Measurements from ENCODE around the gene L3MBTL4.
"Not testable (repeated sequence)": the region's sequence is repeated elsewhere in the genome, so short reads cannot be mapped to it uniquely, and the experiment has no call there.

The L3MBTL4 gene

DNA sequence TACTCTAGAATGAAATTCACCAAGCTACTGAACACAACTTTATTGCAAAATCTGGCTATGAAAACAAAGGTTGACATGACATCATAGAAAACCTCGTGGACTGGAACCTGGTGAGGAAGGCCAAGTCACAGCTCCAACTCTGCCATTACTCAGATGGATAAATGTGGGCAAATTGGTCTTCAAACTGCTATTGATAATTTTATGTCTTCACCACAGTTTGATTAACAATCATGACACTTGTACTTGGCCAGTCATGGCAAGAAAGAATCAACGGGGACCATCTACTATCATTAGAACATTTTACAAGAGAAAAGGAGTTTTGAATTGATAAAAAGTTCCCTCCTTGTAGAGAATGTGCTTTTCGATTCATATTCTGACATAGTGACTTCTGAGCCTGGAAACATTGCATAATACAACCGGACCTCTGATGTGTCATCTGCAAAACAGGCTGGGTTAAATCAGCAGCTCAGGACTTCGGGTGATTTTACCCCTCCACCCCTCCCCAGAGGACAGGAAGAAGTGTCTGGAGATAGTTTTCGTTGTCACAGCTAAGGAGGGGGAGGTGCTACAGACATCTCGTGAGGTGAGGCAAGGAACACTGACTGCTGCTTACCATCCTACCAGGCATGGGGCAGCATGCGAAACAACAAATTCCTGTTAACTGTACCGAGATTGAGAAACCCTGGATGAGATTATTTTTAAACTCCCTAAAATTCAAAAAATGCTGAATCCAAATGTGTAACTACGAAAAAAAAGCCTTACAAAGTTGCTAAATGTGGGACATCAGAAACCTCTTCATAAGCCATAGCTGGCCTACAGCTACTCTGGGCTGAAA, 8.4 kb downstream of the L3MBTL4 start:
- no peak for DNase-seq

GRCh38 chr18:6405237-6406074, 9.3 kb downstream of the L3MBTL4 start:
- no peak for DNase-seq

GRCh38 chr18:6404834-6405233, 9.9 kb downstream of the L3MBTL4 start:
- DNase-seq = no peak

DNA sequence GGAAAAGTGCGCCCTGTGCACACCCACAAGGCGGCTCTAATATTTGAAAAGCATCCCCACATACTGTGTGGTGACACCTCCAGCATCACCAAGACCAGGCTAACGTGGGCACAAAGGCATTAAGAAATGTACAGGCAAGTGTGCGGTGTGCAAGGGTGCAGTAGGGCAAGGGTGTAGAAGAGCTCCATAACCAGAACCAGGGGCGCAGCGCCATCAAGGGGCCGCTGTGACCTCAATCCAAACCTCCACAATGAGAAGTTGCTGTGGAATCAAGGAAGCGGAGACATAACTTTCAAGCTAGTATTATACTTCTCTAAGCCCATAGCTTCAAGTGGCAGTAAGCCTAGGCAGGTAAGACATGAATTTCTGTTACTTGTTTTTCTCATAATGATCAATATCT, 13.0 kb downstream of the L3MBTL4 start:
- no peak for DNase-seq

DNA sequence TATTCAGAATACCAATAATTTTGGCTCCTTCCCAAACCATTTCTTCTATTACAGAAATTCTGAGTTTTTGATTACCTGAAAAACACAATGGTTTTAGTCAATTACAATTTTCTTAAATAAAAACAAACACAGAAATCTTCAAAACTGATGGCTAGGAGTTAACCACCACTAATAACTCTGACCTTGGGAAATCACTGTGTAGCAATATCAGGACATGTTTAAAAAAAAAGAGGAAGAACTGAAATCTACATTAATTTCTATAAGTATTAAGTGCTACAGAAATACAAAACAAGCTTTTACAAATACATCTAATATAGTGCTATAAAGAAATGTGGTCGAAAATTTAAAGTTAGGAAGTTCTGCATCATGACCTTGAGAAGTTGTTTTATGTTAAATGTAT, 14.9 kb downstream of the L3MBTL4 start:
- DNase-seq = no peak

DNA sequence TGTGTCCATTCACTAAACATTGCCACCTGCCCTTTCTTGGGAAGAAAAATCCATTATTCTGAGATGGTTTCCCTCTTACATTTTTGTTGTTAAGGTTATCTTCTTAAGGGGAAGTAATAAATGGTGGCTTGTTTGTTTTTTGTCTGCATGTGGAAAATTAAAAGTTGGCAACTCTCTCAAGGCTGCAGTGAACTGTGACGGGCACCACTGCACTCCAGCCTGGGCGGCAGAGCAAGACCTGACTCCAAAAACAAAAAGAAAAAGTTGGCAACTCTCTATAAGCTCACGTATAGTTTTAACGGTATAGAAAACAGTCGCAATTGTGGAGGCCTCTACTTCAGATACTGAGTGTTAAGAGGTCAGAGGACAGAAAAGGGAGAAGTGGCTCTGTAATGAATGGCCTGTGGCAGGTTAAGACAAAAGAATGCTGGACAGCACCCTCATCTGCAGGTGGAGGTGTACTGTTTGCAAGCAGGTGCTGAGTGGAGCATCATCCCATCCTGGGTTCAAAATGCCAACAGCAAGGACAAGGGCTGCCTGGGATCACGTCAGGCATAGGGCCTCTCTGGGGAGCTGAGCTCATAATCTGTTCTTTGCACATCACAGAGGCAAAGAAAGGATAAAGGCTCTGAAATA, 16.7 kb downstream of the L3MBTL4 start:
- DNase-seq = no peak

DNA sequence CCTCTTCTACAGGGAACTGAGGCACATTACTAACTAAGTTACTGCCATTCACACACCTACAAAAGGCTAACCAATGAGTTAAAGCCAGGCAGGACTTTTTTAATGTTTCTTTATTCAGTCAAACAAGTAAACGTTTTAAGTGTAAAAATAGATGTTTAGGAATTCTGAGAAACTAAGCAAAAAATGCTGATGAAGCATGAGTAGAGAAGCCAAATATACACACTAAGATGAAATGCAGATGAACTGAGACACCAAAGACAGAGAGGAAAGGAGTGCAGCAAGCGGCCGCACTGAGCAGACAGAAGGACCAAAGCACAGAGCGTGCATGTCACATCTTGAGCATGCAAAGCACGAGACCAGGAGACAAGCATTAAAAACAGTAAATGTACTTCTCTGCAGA, 17.9 kb downstream of the L3MBTL4 start:
- DNase-seq = no peak

- no peak for DNase-seq
Measured at GRCh38 chr18:6396276-6396675, 18.4 kb downstream of the L3MBTL4 start.

GRCh38 chr18:6389005-6389404, 25.7 kb downstream of the L3MBTL4 start:
- DNase-seq = no peak

- no peak for DNase-seq
Measured at GRCh38 chr18:6382963-6383362, 31.7 kb downstream of the L3MBTL4 start.

- DNase-seq = not testable (repeated sequence)
Measured at GRCh38 chr18:6377473-6377872, 37.2 kb downstream of the L3MBTL4 start.

- DNase-seq = no peak
Measured at GRCh38 chr18:6376433-6377229, 38.1 kb downstream of the L3MBTL4 start.

GRCh38 chr18:6374935-6375529, 39.7 kb downstream of the L3MBTL4 start:
- no peak for DNase-seq

DNA sequence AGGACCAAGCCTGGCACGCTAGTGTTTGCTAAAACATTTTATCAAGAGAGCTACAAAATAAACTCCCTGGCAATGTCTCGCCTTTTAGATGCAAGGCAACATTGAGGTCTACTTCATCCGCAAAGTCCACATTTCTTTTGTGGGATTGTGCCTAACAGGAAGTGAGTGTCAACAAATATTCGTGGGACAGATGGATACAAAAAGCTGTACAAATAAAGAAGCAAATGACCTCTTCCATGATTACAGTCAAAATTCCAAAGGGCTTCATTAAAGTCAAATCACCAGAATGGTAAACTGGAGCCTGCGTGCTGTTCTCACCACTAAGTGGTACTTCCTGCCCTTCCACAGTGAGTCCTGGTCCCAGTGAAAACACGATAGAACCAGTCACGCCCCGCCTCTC, 40.4 kb downstream of the L3MBTL4 start:
- no peak for DNase-seq

DNA sequence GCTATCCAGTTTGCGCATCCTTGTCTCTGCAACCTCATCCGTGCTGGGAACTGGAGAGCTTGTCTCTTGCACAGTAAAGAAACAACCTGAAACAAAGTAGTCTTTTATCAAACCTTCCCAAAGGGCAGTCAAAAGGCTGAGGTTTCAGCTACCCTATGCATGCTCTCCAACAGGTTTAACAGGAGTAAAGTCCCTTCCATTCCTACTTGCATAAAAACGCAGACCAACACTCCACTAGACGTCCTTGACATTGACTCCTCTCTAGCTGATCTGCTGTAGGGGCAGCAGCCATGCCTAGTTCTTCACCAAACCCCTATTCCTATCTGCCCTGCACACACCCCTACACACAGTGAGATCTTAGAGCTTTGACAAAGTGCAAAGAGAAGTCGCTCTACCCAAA, 41.5 kb downstream of the L3MBTL4 start:
- no peak for DNase-seq

DNA sequence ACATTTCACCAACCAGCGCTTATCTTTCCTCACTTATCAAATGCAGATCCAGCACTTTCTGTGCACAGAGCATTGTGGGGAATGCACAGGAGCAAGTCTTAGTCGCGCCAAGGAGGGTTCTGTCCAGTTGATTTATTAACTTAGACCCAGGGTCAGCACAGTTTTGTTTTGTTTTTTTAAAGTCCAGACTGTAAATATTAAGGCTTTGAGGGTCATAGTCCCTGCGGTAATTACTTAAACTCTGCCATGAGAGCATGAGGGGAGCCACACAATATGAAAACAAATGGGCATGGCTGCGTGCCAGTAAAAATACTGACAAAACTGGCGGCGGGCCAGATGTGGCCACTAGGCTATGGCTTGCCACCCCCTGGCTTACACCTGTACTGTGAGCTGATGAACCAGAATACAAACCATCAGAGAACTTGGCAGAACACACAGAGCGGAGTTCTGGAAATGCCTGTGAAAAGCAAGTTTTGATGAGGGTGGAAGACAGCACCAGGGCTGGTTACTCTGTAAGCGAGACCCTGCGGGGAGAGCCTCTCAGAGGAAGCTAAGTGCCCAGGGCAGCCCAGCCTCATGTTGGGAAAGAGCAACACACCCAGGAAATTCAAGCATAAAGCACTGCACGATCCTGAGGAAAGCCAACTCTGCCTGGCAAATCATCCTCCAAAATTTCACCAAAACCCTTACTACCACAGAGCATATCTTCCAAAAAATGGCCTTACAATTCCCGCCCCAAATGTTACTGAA, 43.6 kb downstream of the L3MBTL4 start:
- no peak for DNase-seq

GRCh38 chr18:6370410-6370809, 44.3 kb downstream of the L3MBTL4 start:
- no peak for DNase-seq

DNA sequence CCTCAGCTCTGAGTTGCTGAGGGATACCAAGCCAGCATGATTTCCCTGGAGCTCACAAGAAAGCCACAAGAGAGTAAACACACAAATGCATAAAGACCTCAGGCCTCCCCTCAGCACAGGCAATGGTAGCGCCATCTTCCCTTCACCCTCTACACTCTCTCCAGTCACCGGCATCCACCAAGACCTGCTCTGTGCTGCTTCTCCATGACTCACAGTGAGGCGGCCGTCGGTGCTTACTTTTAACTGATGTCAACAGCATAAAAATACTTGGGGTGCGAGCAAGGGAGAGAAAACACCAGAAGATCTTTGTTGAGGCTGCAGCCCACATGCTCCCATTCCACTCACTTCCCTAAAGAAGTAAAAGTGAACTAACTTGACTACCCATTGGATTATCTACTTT, 46.7 kb downstream of the L3MBTL4 start:
- no peak for DNase-seq

DNA sequence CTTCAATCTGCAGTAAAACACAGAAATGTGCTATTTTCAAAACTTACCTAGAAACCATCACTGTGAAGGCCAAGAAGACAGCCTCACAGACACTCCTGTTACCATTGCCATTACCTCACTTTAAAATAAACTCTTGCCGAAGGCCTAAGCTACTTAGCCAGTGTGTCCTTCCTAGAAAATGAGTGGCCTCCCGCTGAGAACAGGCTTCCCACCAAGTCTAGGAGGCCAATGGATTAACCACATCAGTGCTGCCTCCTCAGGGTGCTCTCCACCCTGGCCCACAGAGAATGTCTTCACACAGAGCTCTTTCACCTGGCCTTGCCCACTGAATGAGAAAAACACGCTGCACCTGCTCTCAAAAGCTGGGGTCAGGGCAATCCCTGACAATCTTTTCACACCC, 47.5 kb downstream of the L3MBTL4 start:
- DNase-seq = no peak

- no peak for DNase-seq
Measured at GRCh38 chr18:6366776-6367175, 47.9 kb downstream of the L3MBTL4 start.

DNA sequence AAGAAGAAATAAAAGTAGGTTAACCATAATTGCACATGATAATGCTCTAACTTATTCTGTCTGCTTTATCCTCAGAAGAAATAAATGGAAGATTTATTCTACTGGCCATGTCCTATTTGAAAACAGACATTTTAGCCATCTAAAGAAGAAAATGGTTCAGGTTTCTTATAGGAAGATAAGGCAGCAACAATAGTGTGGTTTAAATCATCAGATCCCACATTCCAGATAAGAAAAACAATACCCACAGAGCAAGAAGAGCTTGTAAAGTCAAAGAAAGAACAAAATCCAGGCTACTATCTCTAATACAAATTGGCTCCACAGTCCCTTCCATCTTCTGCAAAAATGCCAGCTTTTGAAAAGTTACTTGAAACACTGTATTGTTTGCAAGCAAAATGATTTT, 49.3 kb downstream of the L3MBTL4 start:
- DNase-seq = no peak

DNA sequence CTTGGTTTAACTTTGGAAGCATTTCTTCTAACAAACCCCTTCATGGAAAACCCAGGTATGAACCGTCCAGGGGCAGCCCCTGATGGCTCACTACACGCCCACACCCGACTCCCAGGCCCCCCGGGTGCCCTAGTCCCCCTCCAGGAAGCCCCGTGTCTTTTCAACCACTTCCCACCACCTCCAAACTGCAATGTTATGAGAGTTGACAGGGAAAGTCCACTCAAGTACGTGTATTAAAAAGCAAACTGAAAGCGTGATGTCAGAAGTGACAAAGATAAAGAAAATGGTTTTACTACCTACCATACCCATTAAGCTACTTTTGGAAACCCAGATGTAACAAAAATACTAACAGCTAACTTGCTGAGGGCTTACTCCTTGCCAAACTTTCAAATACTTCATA, 51.5 kb downstream of the L3MBTL4 start:
- DNase-seq = no peak
